Skin epidermis (tissue), 12 donors: ENCODE results near the gene NRDE2.
A peak's percentile ranks its signal among the peaks of the same experiment; 100 is the strongest.

Source experiments
- H3K27ac ChIP-seq, 21 experiments: fragments of 200-600 bp; sonication (generic) in 11 of 21; one replicate each; pipeline ENCODE4 v1.5.0; 2020; ENCODE audit warnings: mild to moderate bottlenecking in 3 of 21, inconsistent platforms in 2 of 21, moderate library complexity in 2 of 21
- H3K4me3 ChIP-seq, 7 experiments: fragments of 200-600 bp; sonication (generic) in 2 of 7; one replicate each; pipeline ENCODE4 v1.5.0; 2020; ENCODE audit warnings: inconsistent platforms in 2 of 7, mild to moderate bottlenecking in 2 of 7, moderate library complexity in 1 of 7

NRDE2 gene

DNA sequence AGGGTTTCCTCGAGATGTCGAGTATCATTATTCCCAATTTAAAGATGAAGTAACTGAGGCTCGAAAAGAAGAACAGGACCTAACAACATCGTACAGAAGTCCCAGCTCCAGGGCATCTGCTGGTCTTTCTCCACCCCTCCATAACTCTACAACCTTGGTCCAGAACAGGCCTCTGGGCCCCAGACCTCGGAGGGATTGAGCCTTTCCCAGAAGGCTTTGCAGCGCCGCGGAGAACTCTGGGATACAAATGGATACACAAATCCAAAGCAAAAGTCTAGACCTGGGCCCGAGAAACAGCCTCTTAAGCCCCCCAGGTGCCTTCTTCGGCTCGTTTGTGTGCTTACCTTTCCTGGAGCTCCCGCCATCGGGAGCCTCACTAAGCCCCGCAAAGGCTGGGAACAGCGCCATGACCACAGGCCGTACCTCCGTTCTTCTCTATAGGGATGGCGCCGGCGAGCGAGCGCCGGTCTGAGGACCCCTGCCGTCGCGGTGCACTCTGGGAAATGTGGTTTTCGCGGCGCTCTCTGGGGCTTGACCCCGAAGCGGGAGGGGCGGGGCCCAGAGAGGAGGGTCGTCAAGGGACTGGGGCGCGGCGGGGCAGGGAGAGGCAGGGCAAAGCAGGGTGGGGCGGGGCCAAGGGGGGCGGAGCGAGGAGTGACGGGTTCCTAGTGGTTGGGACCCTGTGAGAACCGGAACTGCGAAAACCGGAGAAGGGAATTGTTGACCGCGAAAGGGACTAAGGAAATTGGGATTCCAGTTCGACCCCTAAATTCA is at the start of gene NRDE2:
Gene NRDE2, minus strand, starts transcription at position 445 of the 774 bp plus-strand sequence. Its CDS starts 37 bp downstream, at position 408.
- peak within 1 kb of the TSS; percentile 50 to 65 (median 59) for H3K4me3 ChIP-seq
- peak within 1 kb of the TSS; percentile 40 to 91 (median 81) for H3K27ac ChIP-seq

GRCh38 chr14:90381011-90381786 is 49.5 kb upstream of the NRDE2 start:
- Histone ChIP-seq H3K27ac (peak overlapping the region in 10 of 21 experiments; percentile 95 to 100 (median 99)), H3K4me3 (peak overlapping the region in 1 of 7 experiments; percentile 54)

- Histone ChIP-seq H3K4me3 (no peak overlapping the region), H3K27ac (no peak overlapping the region)
Observed at GRCh38 chr14:90379106-90379505, 47.4 kb upstream of the NRDE2 start.

DNA sequence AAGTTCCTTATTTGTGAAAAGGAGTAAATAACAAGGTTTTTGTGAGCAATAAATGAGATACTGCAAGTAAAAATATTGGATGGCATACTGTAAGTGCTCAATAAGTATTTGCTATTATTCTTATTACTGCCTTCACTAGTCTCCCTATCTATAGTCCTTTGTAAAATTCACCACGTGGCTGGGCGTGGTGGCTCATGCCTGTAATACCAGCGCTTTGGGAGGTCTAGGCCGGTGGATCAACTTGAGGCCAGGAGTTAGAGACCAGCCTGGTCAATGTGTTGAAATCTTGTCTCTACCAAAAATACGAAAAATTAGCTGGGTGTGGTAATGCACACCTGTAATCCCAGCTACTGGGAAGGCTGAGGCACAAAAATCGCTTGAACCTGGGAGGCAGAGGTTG is 46.5 kb upstream of the NRDE2 start:
- Histone ChIP-seq H3K27ac (no peak overlapping the region), H3K4me3 (no peak overlapping the region)

DNA sequence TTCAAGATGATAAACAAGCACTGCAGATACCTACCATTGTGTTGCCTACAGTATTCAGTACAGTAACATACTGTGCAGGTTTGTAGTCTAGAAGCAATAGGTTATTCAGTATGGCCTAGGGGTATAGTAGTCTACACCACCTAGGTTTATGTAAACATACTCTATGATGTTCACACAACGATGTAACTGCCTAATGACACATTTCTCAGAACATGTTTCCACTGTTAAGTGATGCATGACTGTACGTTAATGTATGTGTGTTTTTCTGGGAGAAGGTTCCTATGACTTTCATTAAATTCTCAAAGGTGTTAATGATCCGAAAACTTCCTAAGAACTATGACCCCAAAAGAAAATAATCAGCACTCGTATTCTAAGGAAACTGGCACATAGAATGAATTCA is 44.2 kb upstream of the NRDE2 start:
- no peak overlapping the region for H3K27ac ChIP-seq
- no peak overlapping the region for H3K4me3 ChIP-seq

GRCh38 chr14:90374813-90375212 is 43.1 kb upstream of the NRDE2 start:
- no peak overlapping the region for H3K4me3 ChIP-seq

DNA sequence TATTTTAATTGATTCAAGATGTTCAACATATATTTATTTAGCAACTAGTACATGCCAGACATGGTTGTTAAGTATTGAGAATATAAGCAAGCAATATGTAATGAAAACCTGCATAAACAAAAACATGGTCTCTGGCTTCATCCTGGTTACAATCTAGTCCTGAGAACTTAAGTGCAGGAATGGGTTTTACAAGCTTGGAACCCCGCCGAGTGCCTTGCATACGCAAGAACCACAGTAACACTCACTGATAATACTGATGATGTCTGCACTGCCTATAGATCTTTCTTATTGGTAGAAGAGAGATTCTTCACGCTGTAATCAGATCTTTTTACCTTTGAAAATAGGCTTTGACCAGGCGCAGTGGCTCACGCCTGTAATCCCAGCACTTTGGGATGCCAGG is 42.1 kb upstream of the NRDE2 start:
- no peak overlapping the region for H3K4me3 ChIP-seq
- H3K27ac ChIP-seq, result no peak overlapping the region

More at GRCh38 chr14:90374813-90375212, 43.1 kb upstream of the NRDE2 start:
- no peak overlapping the region for H3K27ac ChIP-seq

DNA sequence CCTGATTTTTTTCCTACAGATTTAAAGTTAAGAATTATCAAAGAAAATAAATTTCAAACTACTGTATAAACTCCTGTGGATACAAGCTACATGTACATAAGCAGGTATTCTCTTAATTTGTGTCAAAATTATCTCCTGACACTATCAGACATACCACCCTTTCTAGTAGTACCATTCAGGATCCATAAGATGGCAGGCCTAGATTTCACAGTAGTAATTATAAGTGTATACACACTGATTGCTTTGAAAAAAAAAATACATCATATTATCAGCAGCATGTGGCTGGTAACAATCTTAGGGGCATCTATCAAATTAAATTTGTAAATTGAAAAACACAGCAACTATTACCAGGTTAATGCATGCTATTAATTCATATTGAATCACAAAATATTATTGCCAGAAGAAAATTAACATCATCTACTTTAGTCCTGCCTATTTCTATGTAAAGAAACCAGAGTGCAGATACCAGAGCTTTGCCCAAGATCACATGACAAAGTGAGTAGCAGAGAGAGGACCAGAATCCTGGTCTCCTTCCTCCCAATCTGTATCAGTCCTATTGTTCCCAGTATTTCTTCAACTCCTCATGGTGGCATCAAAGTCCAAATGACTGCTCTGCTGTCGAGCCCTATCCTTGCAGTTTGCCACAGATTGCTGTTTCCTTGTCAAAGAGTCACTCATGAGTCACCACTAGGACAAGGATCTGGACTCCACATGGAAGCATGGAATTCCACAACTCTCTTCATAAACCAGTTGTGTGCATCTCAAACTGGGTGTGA is 37.4 kb upstream of the NRDE2 start:
- Histone ChIP-seq H3K4me3 (no peak overlapping the region), H3K27ac (no peak overlapping the region)

DNA sequence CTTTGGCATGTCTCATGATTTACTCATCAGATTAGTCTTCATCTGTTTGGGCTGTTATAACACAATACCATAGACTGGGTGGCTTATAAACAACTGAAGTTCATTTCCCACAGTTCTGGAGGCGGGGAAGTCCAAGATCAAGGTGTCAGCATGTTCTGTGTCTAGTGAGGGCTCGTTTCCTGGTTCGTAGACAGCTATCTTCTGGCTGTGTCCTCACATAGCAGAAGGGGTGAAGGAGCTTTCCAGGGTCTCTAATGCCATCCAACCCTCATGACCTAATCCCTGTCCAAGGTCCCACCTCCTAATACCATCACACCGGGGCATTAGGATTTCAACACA is 30.8 kb upstream of the NRDE2 start:
- Histone ChIP-seq H3K4me3 (no peak overlapping the region), H3K27ac (no peak overlapping the region)

- no peak overlapping the region for H3K4me3 ChIP-seq
- H3K27ac ChIP-seq, result no peak overlapping the region
Observed at GRCh38 chr14:90361865-90362557, 30.3 kb upstream of the NRDE2 start.

- Histone ChIP-seq H3K4me3 (no peak overlapping the region), H3K27ac (no peak overlapping the region)
Observed at GRCh38 chr14:90358359-90358758, 26.6 kb upstream of the NRDE2 start.

- Histone ChIP-seq H3K27ac (no peak overlapping the region), H3K4me3 (no peak overlapping the region)
Observed at GRCh38 chr14:90356925-90357324, 25.2 kb upstream of the NRDE2 start.

DNA sequence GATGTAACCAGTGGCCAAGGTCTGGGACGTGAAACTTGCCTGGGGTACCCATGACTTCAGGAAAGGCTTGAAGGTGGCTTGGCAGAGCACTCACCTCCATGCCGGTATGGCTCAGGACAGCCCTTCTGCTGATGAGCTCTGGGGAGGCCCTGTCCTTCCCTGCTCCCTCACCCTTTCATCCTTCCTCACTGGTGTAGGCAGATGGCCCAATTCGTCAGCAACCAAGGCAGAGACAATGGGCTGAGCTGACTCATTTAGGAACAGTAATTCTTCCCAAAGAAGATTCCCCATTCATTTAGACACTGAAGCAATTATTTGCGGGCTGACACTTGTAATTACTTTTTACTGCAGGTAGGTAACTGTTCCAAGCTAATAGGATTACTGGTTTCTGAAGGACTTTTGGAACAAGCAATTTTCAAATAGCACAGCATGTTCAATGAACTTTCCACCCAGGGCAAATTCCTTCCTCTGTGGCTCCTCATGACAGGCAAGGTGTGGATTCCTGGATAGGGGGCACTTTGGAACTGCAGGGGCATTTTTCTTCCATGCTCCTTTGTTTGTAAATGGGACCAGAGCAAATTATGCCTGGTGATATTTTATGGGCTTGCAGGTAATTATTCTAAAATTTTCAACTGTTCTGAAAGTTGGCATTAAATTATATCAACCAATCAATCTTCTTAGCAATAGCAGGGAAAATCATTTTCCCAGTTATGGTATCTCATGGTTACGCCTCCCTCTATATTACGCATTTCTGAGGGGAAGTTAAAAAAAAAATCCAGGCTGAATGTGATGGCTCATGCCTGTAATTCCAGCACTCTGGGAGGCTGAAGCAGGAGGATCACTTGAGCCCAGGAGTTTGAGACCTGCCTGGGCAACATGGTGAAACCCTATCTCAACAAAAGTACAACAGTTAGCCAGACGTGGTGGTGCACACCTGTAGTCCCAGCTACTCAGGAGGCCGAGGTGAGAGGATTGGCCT is 24.1 kb upstream of the NRDE2 start:
- Histone ChIP-seq H3K27ac (no peak overlapping the region), H3K4me3 (no peak overlapping the region)

GRCh38 chr14:90354551-90355298 is 23.0 kb upstream of the NRDE2 start:
- Histone ChIP-seq H3K27ac (no peak overlapping the region), H3K4me3 (no peak overlapping the region)

DNA sequence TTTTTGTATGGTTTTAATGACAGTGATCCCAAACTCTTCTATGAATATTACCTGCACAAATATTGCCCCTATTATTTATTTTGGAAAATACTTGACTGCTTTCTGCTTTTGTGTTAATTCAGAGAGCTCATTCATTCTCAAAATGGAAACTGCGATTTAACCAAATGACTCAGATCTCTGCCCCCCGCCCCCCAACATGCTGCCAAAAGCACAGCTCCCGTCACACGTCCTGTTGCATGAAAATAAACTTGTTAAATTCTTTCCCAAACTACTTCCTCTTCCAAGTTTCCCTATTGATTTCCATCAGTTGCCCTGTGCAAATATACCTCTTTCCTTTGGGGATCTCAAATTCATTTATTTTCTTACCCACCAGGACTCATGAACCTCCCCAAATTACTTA is 18.0 kb upstream of the NRDE2 start:
- Histone ChIP-seq H3K27ac (no peak overlapping the region), H3K4me3 (no peak overlapping the region)

GRCh38 chr14:90348270-90348669 is 16.5 kb upstream of the NRDE2 start:
- H3K27ac ChIP-seq, result no peak overlapping the region
- H3K4me3 ChIP-seq, result no peak overlapping the region

DNA sequence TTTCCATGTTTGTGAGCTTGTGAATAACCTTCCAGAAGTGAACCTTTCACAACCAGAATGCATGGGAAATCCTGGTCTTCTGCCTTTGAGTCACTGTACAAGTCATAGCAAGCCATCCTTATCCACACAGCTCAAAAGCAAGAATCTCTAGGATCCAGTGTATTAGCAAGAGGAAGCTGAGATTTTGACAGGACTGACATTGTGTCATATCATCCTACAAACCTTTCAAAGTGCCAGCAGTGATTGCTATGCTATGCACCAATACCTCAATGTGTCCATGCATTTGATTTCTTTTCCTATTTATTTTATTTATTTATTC is 13.5 kb upstream of the NRDE2 start:
- no peak overlapping the region for H3K4me3 ChIP-seq
- H3K27ac ChIP-seq, result no peak overlapping the region
